ENCODE data around the gene BTBD19. TPM values are rescaled to one million over a fixed set of nuclear protein-coding genes. Genes with fewer than 3 reads are reported as not detected.

Gene BTBD19
- total RNA-seq, 1 donor from 2014 or later = 5.5 TPM

- no peaks in the 10 kb centered on the region for H3K4me1 Mint-ChIP-seq
- peaks cover 11% of the 10 kb centered on the region for H3K36me3 Mint-ChIP-seq (ENCODE audit: low read depth)
- H3K9me3 Mint-ChIP-seq = no peaks in the 10 kb centered on the region
- no peak overlapping the region for H3K4me3 Mint-ChIP-seq
- no peak for DNase-seq (ENCODE audit: low read depth, low spot score)
- no peak for TF ChIP-seq CTCF (conservative IDR thresholded peaks at IDR 0.05)
- no peaks in the 10 kb centered on the region for H3K27me3 Mint-ChIP-seq (ENCODE audit: low read depth)
- H3K27ac Mint-ChIP-seq (ENCODE audit: unreplicated experiment) = no peak overlapping the region
These were observed 52.0 kb downstream of the BTBD19 start for GRCh38 chr1:44860331-44860730.

GRCh38 chr1:44860891-44861425 lies 52.6 kb downstream of the BTBD19 start:
- TF ChIP-seq CTCF (conservative IDR thresholded peaks at IDR 0.05) = no peak
- Mint-ChIP-seq H3K9me3 (no peaks in the 10 kb centered on the region), H3K27ac (ENCODE audit: unreplicated experiment) (no peak overlapping the region), H3K4me1 (no peaks in the 10 kb centered on the region), H3K36me3 (ENCODE audit: low read depth) (peaks cover 7% of the 10 kb centered on the region), H3K27me3 (ENCODE audit: low read depth) (no peaks in the 10 kb centered on the region), H3K4me3 (no peak overlapping the region)
- DNase-seq (ENCODE audit: low read depth, low spot score) = no peak

GRCh38 chr1:44862829-44863401 lies 54.6 kb downstream of the BTBD19 start:
- H3K9me3 Mint-ChIP-seq = no peaks in the 10 kb centered on the region
- no peaks in the 10 kb centered on the region for H3K27me3 Mint-ChIP-seq (ENCODE audit: low read depth)
- H3K36me3 Mint-ChIP-seq (ENCODE audit: low read depth) = peaks cover 3% of the 10 kb centered on the region
- TF ChIP-seq CTCF (conservative IDR thresholded peaks at IDR 0.05) = no peak
- no peaks in the 10 kb centered on the region for H3K4me1 Mint-ChIP-seq
- no peak overlapping the region for H3K4me3 Mint-ChIP-seq
- H3K27ac Mint-ChIP-seq (ENCODE audit: unreplicated experiment) = no peak overlapping the region
- no peak for DNase-seq (ENCODE audit: low read depth, low spot score)

Other genes with a start within 250 kb of the BTBD19 start
- 14.1 and 15.7 TPM in 2 replicates for gene TMEM53, start 134.0 kb upstream of the BTBD19 start, total RNA-seq
- gene ARMH1, start 133.8 kb upstream of the BTBD19 start, total RNA-seq = 5.6 and 5.9 TPM in 2 replicates
- gene RNU5D-1, start 77.4 kb upstream of the BTBD19 start, total RNA-seq = not detected in 2 replicates
- 88.7 and 92.7 TPM in 2 replicates for gene KIF2C, start 68.7 kb upstream of the BTBD19 start, total RNA-seq
- gene RPS8, start 33.0 kb upstream of the BTBD19 start, total RNA-seq = 2,216 and 2,317 TPM in 2 replicates
- gene BEST4, start 20.4 kb upstream of the BTBD19 start, total RNA-seq = 0.14 and 0.23 TPM in 2 replicates
- gene PLK3, start 8.1 kb upstream of the BTBD19 start, total RNA-seq = 15.3 and 15.7 TPM in 2 replicates
- gene DYNLT4, start 1.2 kb upstream of the BTBD19 start, total RNA-seq = not detected in 2 replicates
- 1.4 and 2.0 TPM in 2 replicates for gene PTCH2, start 34.7 kb downstream of the BTBD19 start, total RNA-seq
- 29.2 and 30.8 TPM in 2 replicates for gene EIF2B3, start 178.1 kb downstream of the BTBD19 start, total RNA-seq
- 26.8 and 29.3 TPM in 2 replicates for gene HECTD3, start 202.8 kb downstream of the BTBD19 start, total RNA-seq
- 76.1 and 77.4 TPM in 2 replicates for gene UROD, start 203.7 kb downstream of the BTBD19 start, total RNA-seq